Stomach smooth muscle (tissue), 2 donors: ENCODE data around the gene CATSPERZ.

ENCODE experiments used
- H3K27ac ChIP-seq: one replicate; pipeline ENCODE4 v1.7.0; 2013; ENCODE audit warnings: mild to moderate bottlenecking, low read length, inconsistent platforms
- H3K27me3 ChIP-seq, 2 donors: one replicate each; pipeline ENCODE4 v1.7.0; 2013; ENCODE audit warnings: low read length in 2 of 2; ENCODE audit not compliant: insufficient read depth in 2 of 2, control insufficient read depth in 1 of 2
- H3K36me3 ChIP-seq, 2 donors: one replicate each; pipeline ENCODE4 v1.7.0; 2013; ENCODE audit warnings: low read length in 2 of 2; ENCODE audit not compliant: control insufficient read depth in 2 of 2, insufficient read depth in 2 of 2
- H3K4me1 ChIP-seq: one replicate; pipeline ENCODE4 v1.7.0; 2013; ENCODE audit warnings: low read length; ENCODE audit not compliant: control insufficient read depth, insufficient read depth
- H3K4me3 ChIP-seq, 2 donors: one replicate each; pipeline ENCODE4 v1.7.0; 2013; ENCODE audit warnings: low read length in 2 of 2
- H3K9ac ChIP-seq, 2 donors: one replicate each; pipeline ENCODE4 v1.7.0; 2013; ENCODE audit warnings: low read length in 2 of 2, mild to moderate bottlenecking in 1 of 2
- H3K9me3 ChIP-seq, 2 donors: one replicate each; pipeline ENCODE4 v1.7.0; 2013; ENCODE audit warnings: low read length in 2 of 2; ENCODE audit not compliant: control insufficient read depth in 2 of 2
- donor health status: healthy.
- donor health status: Pancreatic carcinoma.

CATSPERZ gene

GRCh38 chr11:64276653-64277431 lies 23.3 kb upstream of the CATSPERZ start:
- H3K27ac ChIP-seq = no peak overlapping the region
- H3K4me1 ChIP-seq = peaks cover 5% of the 10 kb centered on the region
- H3K27me3 ChIP-seq = no peaks in the 10 kb centered on the region
- H3K9me3 ChIP-seq = no peaks in the 10 kb centered on the region
- H3K36me3 ChIP-seq = peaks cover 14 to 17% of the 10 kb centered on the region in 2 donors
- no peak overlapping the region for H3K9ac ChIP-seq
- H3K4me3 ChIP-seq = no peak overlapping the region

- Histone ChIP-seq H3K36me3 (peaks cover 20 to 21% of the 10 kb centered on the region in 2 donors), H3K27ac (no peak overlapping the region), H3K4me3 (no peak overlapping the region), H3K4me1 (peaks cover 14% of the 10 kb centered on the region), H3K9ac (no peak overlapping the region), H3K27me3 (no peaks in the 10 kb centered on the region), H3K9me3 (no peaks in the 10 kb centered on the region)
These were observed 21.5 kb upstream of the CATSPERZ start for GRCh38 chr11:64278576-64279190.

GRCh38 chr11:64281957-64282770 lies 18.0 kb upstream of the CATSPERZ start:
- H3K27ac ChIP-seq = no peak overlapping the region
- no peak overlapping the region for H3K4me3 ChIP-seq
- peaks cover 28% of the 10 kb centered on the region for H3K4me1 ChIP-seq
- H3K27me3 ChIP-seq = no peaks in the 10 kb centered on the region
- H3K9ac ChIP-seq = peak overlapping the region in 1 of 2 donors; percentile 29
- H3K36me3 ChIP-seq = peaks cover 9 to 15% of the 10 kb centered on the region in 2 donors
- no peaks in the 10 kb centered on the region for H3K9me3 ChIP-seq

- H3K9ac ChIP-seq = peak overlapping the region; percentile 23 to 95
- H3K4me3 ChIP-seq = peak overlapping the region in 1 of 2 donors; percentile 93
- H3K27me3 ChIP-seq = no peaks in the 10 kb centered on the region
- peaks cover 7 to 15% of the 10 kb centered on the region in 2 donors for H3K36me3 ChIP-seq
- peak overlapping the region; percentile 18 for H3K27ac ChIP-seq
- peaks cover 28% of the 10 kb centered on the region for H3K4me1 ChIP-seq
- H3K9me3 ChIP-seq = no peaks in the 10 kb centered on the region
These were observed 17.1 kb upstream of the CATSPERZ start for GRCh38 chr11:64283092-64283491.

- Histone ChIP-seq H3K9me3 (no peaks in the 10 kb centered on the region), H3K27ac (peak within 1 kb of the TSS; percentile 96), H3K36me3 (peaks cover 4 to 10% of the 10 kb centered on the region in 2 donors), H3K4me3 (peak within 1 kb of the TSS; percentile 93 to 96), H3K27me3 (no peaks in the 10 kb centered on the region), H3K9ac (peak within 1 kb of the TSS; percentile 95 to 98), H3K4me1 (peaks cover 28% of the 10 kb centered on the region)
These were observed 15.9 kb upstream of the CATSPERZ start, which contains the start of gene BAD for GRCh38 chr11:64284048-64284961. Gene BAD, minus strand, starts transcription at chr11:64284665. Its CDS starts 297 bp downstream, at chr11:64284368.

GRCh38 chr11:64284962-64285884 lies 14.9 kb upstream of the CATSPERZ start, which contains the start of gene GPR137:
Gene GPR137, plus strand, starts transcription at chr11:64285848. Its CDS starts 677 bp downstream, at chr11:64286525.
- Histone ChIP-seq H3K27ac (peak within 1 kb of the TSS; percentile 96), H3K4me1 (peaks cover 28% of the 10 kb centered on the region), H3K36me3 (peaks cover 4 to 10% of the 10 kb centered on the region in 2 donors), H3K9ac (peak within 1 kb of the TSS; percentile 89 to 98), H3K4me3 (peak within 1 kb of the TSS; percentile 93 to 96), H3K9me3 (no peaks in the 10 kb centered on the region), H3K27me3 (peaks cover under 1 to 3% of the 10 kb centered on the region in 2 donors)

- Histone ChIP-seq H3K9ac (peak overlapping the region; percentile 72 to 77), H3K4me1 (peaks cover 29% of the 10 kb centered on the region), H3K27ac (peak overlapping the region; percentile 31), H3K36me3 (peaks cover 4 to 10% of the 10 kb centered on the region in 2 donors), H3K4me3 (peak overlapping the region; percentile 93 to 96), H3K9me3 (no peaks in the 10 kb centered on the region), H3K27me3 (peaks cover 10 to 12% of the 10 kb centered on the region in 2 donors)
These were observed 14.0 kb upstream of the CATSPERZ start for GRCh38 chr11:64285885-64286800.

GRCh38 chr11:64286801-64287159 lies 13.4 kb upstream of the CATSPERZ start:
- H3K9ac ChIP-seq = no peak overlapping the region
- no peaks in the 10 kb centered on the region for H3K9me3 ChIP-seq
- H3K27ac ChIP-seq = no peak overlapping the region
- H3K27me3 ChIP-seq = peaks cover 13 to 16% of the 10 kb centered on the region in 2 donors
- H3K4me3 ChIP-seq = no peak overlapping the region
- peaks cover 35% of the 10 kb centered on the region for H3K4me1 ChIP-seq
- H3K36me3 ChIP-seq = peaks cover 4 to 7% of the 10 kb centered on the region in 2 donors
